C4-2B (cell line): Measurements from ENCODE around the gene TPBG.

Source experiments
- ZFX ChIP-seq: fragments of 450-650 bp; IDR thresholded peaks from 2 replicates; pipeline ENCODE4 v1.6.1; 2017
- TF ChIP-seq, protein P1 (sequence below): fragments of 450-650 bp; conservative IDR thresholded peaks from 2 replicates; pipeline ENCODE4 v1.5.1; 2017; ENCODE audit warnings: mild to moderate bottlenecking

- TF ChIP-seq, protein P1, sequence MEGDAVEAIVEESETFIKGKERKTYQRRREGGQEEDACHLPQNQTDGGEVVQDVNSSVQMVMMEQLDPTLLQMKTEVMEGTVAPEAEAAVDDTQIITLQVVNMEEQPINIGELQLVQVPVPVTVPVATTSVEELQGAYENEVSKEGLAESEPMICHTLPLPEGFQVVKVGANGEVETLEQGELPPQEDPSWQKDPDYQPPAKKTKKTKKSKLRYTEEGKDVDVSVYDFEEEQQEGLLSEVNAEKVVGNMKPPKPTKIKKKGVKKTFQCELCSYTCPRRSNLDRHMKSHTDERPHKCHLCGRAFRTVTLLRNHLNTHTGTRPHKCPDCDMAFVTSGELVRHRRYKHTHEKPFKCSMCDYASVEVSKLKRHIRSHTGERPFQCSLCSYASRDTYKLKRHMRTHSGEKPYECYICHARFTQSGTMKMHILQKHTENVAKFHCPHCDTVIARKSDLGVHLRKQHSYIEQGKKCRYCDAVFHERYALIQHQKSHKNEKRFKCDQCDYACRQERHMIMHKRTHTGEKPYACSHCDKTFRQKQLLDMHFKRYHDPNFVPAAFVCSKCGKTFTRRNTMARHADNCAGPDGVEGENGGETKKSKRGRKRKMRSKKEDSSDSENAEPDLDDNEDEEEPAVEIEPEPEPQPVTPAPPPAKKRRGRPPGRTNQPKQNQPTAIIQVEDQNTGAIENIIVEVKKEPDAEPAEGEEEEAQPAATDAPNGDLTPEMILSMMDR: no peak
- no peak for TF ChIP-seq ZFX
Observed at GRCh38 chr6:82380566-82381185, 17.1 kb downstream of the TPBG start.
